Liver (tissue), 3 donors: ENCODE results near the gene AUH.

Source experiments
- CTCF ChIP-seq: fragments of 150-350 bp; IDR thresholded peaks from 2 replicates; pipeline ENCODE4 v1.5.1; 2017; ENCODE audit warnings: improper control_type of control experiment, low read depth, low read length; ENCODE audit not compliant: missing input control
- EGR1 ChIP-seq, 2 donors: IDR thresholded peaks; 2 replicates each; pipeline ENCODE4 v1.6.1; 2016 to 2018; ENCODE audit warnings: antibody characterized with exemption in 2 of 2, low read depth in 2 of 2
- GABPA ChIP-seq, 2 donors: IDR thresholded peaks in 1 of 2; conservative IDR thresholded peaks in 1 of 2; 2 replicates each; pipeline ENCODE4 v1.6.1; 2016; ENCODE audit warnings: antibody characterized with exemption in 2 of 2, mild to moderate bottlenecking in 1 of 2, moderate library complexity in 1 of 2
- HNF4A ChIP-seq, 2 donors: conservative IDR thresholded peaks; 2 replicates each; pipeline ENCODE4 v1.6.1; 2016; ENCODE audit warnings: antibody characterized with exemption in 2 of 2, mild to moderate bottlenecking in 2 of 2
- HNF4G ChIP-seq: IDR thresholded peaks from 2 replicates; pipeline ENCODE4 v1.6.1; 2016; ENCODE audit warnings: antibody characterized with exemption
- JUND ChIP-seq, 2 donors: IDR thresholded peaks; 2 replicates each; pipeline ENCODE4 v1.6.1; 2016; ENCODE audit warnings: antibody characterized with exemption in 2 of 2
- RAD21 ChIP-seq, 2 donors: IDR thresholded peaks; 2 replicates each; pipeline ENCODE4 v1.6.1; 2016; ENCODE audit warnings: antibody characterized with exemption in 2 of 2, mild to moderate bottlenecking in 2 of 2
- TAF1 ChIP-seq: conservative IDR thresholded peaks from 2 replicates; pipeline ENCODE4 v1.6.1; 2016; ENCODE audit warnings: antibody characterized with exemption, mild to moderate bottlenecking
- TF ChIP-seq, protein P1 (sequence below): IDR thresholded peaks from 2 replicates; pipeline ENCODE4 v1.6.1; 2016; ENCODE audit warnings: antibody characterized with exemption
- TF ChIP-seq, protein P2 (sequence below): IDR thresholded peaks from 2 replicates; pipeline ENCODE4 v1.6.1; 2016; ENCODE audit warnings: antibody characterized with exemption, mild to moderate bottlenecking
- TF ChIP-seq, protein P3 (sequence below): IDR thresholded peaks from 2 replicates; pipeline ENCODE4 v1.6.1; 2016; ENCODE audit warnings: antibody characterized with exemption
- donor health status: healthy.
- donor health status: healthy.

GRCh38 chr9:91219557-91219956 is 142.2 kb downstream of the AUH start:
- TF ChIP-seq CTCF (no peak), TAF1 (no peak), RAD21 (IDR thresholded peaks at IDR 0.05) (no peak), JUND (IDR thresholded peaks at IDR 0.05) (no peak), HNF4A (conservative IDR thresholded peaks at IDR 0.05) (no peak), GABPA (IDR thresholded peaks at IDR 0.05 in 1 of 2, conservative IDR thresholded peaks at IDR 0.05 in 1 of 2) (no peak), HNF4G (no peak), EGR1 (IDR thresholded peaks at IDR 0.05; ENCODE audit: low read depth in 2 of 2) (no peak)
- TF ChIP-seq, protein P1, sequence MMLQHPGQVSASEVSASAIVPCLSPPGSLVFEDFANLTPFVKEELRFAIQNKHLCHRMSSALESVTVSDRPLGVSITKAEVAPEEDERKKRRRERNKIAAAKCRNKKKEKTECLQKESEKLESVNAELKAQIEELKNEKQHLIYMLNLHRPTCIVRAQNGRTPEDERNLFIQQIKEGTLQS: no peak
- TF ChIP-seq, protein P2, sequence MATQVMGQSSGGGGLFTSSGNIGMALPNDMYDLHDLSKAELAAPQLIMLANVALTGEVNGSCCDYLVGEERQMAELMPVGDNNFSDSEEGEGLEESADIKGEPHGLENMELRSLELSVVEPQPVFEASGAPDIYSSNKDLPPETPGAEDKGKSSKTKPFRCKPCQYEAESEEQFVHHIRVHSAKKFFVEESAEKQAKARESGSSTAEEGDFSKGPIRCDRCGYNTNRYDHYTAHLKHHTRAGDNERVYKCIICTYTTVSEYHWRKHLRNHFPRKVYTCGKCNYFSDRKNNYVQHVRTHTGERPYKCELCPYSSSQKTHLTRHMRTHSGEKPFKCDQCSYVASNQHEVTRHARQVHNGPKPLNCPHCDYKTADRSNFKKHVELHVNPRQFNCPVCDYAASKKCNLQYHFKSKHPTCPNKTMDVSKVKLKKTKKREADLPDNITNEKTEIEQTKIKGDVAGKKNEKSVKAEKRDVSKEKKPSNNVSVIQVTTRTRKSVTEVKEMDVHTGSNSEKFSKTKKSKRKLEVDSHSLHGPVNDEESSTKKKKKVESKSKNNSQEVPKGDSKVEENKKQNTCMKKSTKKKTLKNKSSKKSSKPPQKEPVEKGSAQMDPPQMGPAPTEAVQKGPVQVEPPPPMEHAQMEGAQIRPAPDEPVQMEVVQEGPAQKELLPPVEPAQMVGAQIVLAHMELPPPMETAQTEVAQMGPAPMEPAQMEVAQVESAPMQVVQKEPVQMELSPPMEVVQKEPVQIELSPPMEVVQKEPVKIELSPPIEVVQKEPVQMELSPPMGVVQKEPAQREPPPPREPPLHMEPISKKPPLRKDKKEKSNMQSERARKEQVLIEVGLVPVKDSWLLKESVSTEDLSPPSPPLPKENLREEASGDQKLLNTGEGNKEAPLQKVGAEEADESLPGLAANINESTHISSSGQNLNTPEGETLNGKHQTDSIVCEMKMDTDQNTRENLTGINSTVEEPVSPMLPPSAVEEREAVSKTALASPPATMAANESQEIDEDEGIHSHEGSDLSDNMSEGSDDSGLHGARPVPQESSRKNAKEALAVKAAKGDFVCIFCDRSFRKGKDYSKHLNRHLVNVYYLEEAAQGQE: no peak
- TF ChIP-seq, protein P3, sequence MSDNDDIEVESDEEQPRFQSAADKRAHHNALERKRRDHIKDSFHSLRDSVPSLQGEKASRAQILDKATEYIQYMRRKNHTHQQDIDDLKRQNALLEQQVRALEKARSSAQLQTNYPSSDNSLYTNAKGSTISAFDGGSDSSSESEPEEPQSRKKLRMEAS: no peak
